ENCODE results near the gene SLC25A43.

The SLC25A43 gene

DNA sequence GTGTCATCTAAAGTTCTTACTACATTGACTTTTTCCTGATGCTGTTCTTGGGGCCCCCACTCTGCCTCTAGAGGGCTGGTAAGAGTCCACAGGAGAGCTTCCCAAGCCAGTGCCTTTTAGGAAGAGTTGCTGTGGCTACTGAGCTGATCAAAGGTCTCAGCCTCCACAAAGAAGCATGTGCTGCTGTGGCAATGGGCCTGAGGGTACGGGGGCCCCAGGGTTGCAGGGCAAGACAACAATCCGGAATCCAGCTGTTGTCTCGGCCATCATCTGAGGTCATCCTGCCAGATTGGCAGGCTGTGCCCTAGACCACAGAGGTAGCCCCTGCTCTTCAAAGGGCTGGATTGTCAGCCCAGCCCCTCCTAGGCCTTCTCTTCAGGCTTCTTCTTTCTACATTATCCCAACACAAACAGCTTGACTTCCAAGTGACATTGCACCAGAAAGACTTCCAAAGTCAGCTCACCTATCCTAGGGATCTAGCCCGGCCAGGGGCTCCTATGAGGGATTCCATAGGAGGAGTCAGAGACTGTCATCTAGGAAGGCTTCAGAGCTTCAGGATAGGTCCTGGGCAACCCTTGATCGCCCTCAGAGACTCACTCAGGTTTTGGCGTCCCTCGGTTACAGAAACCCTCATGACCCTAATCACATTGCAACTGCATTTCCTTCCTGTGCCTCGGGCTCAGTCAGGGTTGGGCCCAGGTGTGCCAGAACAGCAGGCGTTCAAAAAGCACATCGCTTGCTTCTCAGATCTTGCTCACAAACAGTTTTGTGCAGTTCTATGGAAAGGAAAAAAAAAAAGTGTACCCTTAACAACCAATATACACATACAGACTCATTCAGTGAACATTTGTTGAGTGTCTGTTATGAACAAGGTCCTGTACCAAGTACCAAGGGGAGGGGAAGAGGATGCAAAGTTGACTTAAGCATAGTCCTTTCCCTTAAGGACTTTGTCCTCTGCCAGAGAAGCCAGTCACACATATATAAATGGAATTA, 96.9 kb downstream of the SLC25A43 start:
- in situ Hi-C loops (cut with HindIII; ENCODE audit: low sequenced_read_pairs), result no loop called here

DNA sequence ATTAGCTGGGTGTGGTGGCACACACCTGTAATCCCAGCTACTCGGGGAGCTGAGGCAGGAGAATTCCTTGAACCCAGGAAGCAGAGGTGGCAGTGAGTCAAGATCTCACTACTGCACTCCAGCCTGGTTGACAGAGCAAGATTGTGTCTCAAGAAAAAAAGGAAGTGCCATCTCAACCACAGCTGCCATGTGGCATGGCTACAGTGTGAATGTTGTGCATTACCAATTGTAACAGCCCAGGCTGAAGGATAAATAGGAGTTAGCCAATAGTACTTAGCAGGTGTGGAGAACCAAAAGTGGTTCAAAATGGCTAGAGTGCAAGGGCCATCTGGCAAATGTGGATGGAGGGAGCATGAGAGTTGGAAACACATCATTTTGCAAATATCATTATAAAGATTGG, 98.0 kb downstream of the SLC25A43 start:
- in situ Hi-C loops (cut with HindIII; ENCODE audit: low sequenced_read_pairs), result no loop called here

DNA sequence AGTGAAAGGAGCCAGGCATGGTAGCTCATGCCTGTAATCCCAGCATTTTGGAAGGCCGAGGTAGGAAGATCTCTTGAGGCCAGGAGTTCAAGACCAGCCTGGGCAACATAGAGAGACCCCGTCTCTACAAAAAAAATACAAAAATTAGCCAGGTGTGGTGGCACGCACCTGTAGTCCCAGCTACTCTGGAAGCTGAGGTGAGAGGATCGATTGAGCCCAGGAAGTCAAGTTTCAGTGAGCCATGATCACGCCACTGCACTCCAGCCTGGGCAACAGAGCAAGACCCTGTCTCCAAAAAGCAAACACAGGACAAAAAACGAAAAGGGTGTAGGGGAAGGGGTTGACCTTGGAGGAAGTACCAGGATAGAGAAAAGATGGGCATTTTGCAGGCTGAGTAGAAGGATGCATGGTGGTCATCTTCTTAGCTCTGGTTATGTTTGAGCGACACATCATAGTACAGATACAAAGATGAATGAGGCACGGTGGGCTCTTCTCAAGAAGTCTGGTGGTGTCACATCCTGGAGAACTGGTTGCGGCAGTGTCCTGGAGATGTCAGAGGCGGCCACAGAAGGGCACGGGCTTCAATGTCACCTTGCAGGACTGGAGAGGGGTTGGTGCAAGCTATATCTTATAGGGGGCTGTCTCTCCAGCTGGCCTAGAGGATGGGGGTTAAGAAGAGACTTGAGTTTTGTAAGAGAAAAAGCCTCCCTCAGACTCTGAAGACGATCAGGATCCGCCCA, 101.1 kb downstream of the SLC25A43 start:
- in situ Hi-C loops (cut with HindIII; ENCODE audit: low sequenced_read_pairs), result no loop called here

DNA sequence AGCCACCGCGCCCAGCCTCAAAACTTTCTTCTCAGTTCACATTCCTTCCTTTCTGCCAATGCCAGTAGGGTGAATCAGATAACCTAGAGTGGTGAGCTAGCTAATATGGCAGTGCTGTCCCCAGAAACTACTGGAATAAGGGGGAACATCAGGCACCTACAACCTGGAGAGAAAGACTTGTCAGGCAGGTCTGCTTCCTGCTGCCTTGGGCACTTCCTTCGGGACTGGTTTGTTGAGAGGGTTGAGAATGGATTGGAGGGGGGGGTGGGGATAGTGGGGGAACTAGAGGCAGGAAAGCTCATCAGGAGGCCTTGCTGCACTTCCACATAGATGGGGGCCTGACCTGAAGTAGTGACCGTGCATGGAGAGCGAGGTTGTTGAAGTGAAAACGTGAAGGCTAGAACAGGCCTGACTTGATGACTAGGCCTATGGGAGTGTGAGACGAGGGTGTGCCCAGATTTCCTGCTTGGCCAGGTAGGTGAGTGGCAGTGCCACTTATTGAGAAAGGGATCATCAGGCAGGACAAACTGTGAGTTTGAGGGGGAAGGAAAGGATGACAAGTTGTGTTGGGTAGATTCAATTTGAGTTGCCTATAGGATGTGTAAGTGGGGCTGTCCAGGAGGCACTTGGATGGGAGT, 102.5 kb downstream of the SLC25A43 start:
- in situ Hi-C loops (cut with HindIII; ENCODE audit: low sequenced_read_pairs), result no loop called here

DNA sequence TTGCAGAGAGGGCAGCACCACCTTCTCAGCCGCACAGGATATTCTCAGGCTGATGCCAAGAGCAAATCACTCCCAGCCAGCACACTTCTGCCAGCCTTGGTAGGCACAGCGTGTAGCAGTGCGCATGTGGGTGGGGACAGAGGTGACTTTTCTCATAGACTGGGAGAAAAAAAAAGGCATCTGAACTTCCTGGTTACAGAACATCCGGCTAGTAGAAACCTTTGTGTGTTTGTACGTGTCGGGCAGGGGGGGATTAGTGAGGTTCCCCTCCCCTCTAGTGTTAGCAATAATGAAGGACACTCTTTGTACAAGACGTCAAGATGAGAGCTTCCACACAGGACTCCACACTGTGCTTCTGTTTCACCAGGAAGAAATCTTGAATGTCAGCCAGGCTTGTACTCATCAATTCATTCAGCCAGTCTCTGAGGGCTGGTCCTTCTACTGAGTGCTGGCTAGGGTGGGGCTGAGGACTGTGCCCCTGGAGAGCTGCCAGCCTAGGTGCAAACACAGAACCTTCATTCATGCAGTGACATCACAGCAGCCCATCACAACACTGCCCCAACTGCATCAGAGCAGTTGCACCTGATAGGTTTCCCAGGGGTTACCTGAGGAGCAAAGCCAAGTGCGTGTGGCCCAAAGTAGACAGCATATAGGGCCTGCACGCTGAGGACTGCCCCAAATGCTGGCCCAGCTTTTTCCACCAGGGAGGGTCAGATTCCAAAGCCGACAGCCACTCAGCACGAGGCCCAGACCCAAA, 103.8 kb downstream of the SLC25A43 start:
- in situ Hi-C loops (cut with HindIII; ENCODE audit: low sequenced_read_pairs), result no loop called here

DNA sequence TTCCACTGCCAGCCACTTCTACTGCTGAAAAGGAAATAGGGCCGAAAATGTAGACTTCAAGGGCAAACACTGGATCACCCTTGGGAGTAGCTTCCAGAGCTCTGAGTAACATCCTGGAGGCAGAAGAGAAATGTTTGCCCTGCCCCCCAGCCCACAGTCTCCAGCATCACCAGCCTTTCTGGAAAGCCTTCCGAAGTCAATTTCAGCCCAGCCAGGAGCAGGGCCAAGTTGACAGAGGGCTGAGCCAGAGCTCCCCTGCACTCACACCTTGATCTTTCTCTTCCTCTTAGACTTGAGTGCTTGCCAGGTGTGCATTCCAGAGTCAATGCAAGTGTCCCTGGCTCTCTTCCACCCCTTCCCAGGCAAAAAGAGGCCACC, 104.3 kb downstream of the SLC25A43 start:
- in situ Hi-C loops (cut with HindIII; ENCODE audit: low sequenced_read_pairs), result no loop called here
